ENCODE data around the gene RASIP1. TPM values are rescaled to one million over a fixed set of nuclear protein-coding genes. Genes with fewer than 3 reads are reported as not detected.

Gene RASIP1
- total RNA-seq, 1 donor: 0.54 TPM

GRCh38 chr19:48678201-48678600, 62.2 kb downstream of the RASIP1 start:
- DNase-seq (ENCODE audit: low read depth in 2 of 3, low spot score in 2 of 3): no peak

DNA sequence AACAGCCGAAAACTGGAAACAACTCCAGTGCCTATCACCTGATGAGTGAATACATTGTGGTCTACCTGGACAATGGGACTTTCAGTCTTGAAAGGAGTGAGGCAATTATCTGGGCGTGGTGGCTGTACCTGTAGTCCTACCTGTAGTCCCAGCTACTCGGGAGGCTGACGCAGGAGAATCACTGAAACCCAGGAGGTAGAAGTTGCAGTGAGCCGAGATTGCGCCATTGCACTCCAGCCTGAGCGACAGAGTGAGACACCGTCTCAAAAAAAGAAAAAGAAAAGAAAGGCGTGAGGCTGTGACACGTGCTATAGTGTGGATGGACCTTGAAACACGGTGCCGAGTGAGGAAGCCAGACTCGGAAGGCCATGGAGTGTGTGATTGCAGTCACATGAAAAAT, 63.5 kb downstream of the RASIP1 start:
- DNase-seq (ENCODE audit: low read depth in 2 of 3, low spot score in 2 of 3): no peak

- DNase-seq (ENCODE audit: low read depth in 2 of 3, low spot score in 2 of 3): no peak
These were observed 63.9 kb downstream of the RASIP1 start for GRCh38 chr19:48676487-48676886.

- peak; percentile 50 to 88 (median 73) for DNase-seq (ENCODE audit: low read depth in 2 of 3, low spot score in 2 of 3)
These were observed 65.2 kb downstream of the RASIP1 start for GRCh38 chr19:48674921-48675824.

- no peak for DNase-seq (ENCODE audit: low read depth in 2 of 3, low spot score in 2 of 3)
These were observed 66.1 kb downstream of the RASIP1 start for GRCh38 chr19:48674216-48674809.

- DNase-seq (ENCODE audit: low read depth in 2 of 3, low spot score in 2 of 3): no peak
These were observed 66.8 kb downstream of the RASIP1 start for GRCh38 chr19:48673436-48674100.

- no peak for DNase-seq (ENCODE audit: low read depth in 2 of 3, low spot score in 2 of 3)
These were observed 67.4 kb downstream of the RASIP1 start, which contains the start of gene NTN5 for GRCh38 chr19:48672994-48673393. Gene NTN5, minus strand, starts transcription at chr19:48673017. Its CDS starts 2,031 bp downstream, at chr19:48670986.

GRCh38 chr19:48671446-48671995, 68.9 kb downstream of the RASIP1 start:
- no peak for DNase-seq (ENCODE audit: low read depth in 2 of 3, low spot score in 2 of 3)

GRCh38 chr19:48670699-48671445, 69.5 kb downstream of the RASIP1 start:
- DNase-seq (ENCODE audit: low read depth in 2 of 3, low spot score in 2 of 3): no peak

Other genes with a start within 250 kb of the RASIP1 start
- gene LMTK3, start 228.8 kb downstream of the RASIP1 start, total RNA-seq: 0.54 TPM
- not detected for gene SULT2B1, start 188.4 kb downstream of the RASIP1 start, total RNA-seq
- gene SPACA4, start 133.9 kb downstream of the RASIP1 start, total RNA-seq: not detected
- 3.2 TPM for gene FAM83E, start 125.5 kb downstream of the RASIP1 start, total RNA-seq
- gene RPL18, start 121.4 kb downstream of the RASIP1 start, total RNA-seq: 4,879 TPM
- gene SPHK2, start 121.1 kb downstream of the RASIP1 start, total RNA-seq: 10.0 TPM
- 9.4 TPM for gene DBP, start 103.2 kb downstream of the RASIP1 start, total RNA-seq
- gene CA11, start 94.4 kb downstream of the RASIP1 start, total RNA-seq: 2.4 TPM
- gene NTN5, start 67.6 kb downstream of the RASIP1 start, total RNA-seq: 1.6 TPM
- under 0.01 TPM for gene FUT2, start 44.6 kb downstream of the RASIP1 start, total RNA-seq
- gene MAMSTR, start 20.9 kb downstream of the RASIP1 start, total RNA-seq: 1.1 TPM
- gene IZUMO1, start 6.3 kb upstream of the RASIP1 start, total RNA-seq: under 0.01 TPM
- gene FUT1, start 12.0 kb upstream of the RASIP1 start, total RNA-seq: 1.6 TPM
- not detected for gene FGF21, start 14.9 kb upstream of the RASIP1 start, total RNA-seq
- 41.7 TPM for gene BCAT2, start 70.4 kb upstream of the RASIP1 start, total RNA-seq
- 2.4 TPM for gene HSD17B14, start 95.9 kb upstream of the RASIP1 start, total RNA-seq
- gene PLEKHA4, start 128.0 kb upstream of the RASIP1 start, total RNA-seq: 10.8 TPM
- gene PPP1R15A, start 131.8 kb upstream of the RASIP1 start, total RNA-seq: 156 TPM
- gene TULP2, start 158.1 kb upstream of the RASIP1 start, total RNA-seq: under 0.01 TPM
- 235 TPM for gene NUCB1, start 159.7 kb upstream of the RASIP1 start, total RNA-seq
- gene DHDH, start 193.1 kb upstream of the RASIP1 start, total RNA-seq: under 0.01 TPM
- 38.0 TPM for gene BAX, start 214.3 kb upstream of the RASIP1 start, total RNA-seq
- 1,014 TPM for gene FTL, start 224.7 kb upstream of the RASIP1 start, total RNA-seq

Measured in hematopoietic multipotent progenitor cell (in vitro differentiated cells).